Ammon's horn (tissue), 1 donor: ENCODE measurements around the gene PCF11.
A peak's percentile ranks its signal among the peaks of the same experiment; 100 is the strongest.
"Not testable (repeated sequence)": the region's sequence is repeated elsewhere in the genome, so short reads cannot be mapped to it uniquely, and the experiment has no call there.

Experiments
- DNase-seq: peaks from one replicate; pipeline ENCODE4 v3.0.0-alpha.2; 2016; ENCODE audit warnings: low spot score

PCF11 gene, protein sequence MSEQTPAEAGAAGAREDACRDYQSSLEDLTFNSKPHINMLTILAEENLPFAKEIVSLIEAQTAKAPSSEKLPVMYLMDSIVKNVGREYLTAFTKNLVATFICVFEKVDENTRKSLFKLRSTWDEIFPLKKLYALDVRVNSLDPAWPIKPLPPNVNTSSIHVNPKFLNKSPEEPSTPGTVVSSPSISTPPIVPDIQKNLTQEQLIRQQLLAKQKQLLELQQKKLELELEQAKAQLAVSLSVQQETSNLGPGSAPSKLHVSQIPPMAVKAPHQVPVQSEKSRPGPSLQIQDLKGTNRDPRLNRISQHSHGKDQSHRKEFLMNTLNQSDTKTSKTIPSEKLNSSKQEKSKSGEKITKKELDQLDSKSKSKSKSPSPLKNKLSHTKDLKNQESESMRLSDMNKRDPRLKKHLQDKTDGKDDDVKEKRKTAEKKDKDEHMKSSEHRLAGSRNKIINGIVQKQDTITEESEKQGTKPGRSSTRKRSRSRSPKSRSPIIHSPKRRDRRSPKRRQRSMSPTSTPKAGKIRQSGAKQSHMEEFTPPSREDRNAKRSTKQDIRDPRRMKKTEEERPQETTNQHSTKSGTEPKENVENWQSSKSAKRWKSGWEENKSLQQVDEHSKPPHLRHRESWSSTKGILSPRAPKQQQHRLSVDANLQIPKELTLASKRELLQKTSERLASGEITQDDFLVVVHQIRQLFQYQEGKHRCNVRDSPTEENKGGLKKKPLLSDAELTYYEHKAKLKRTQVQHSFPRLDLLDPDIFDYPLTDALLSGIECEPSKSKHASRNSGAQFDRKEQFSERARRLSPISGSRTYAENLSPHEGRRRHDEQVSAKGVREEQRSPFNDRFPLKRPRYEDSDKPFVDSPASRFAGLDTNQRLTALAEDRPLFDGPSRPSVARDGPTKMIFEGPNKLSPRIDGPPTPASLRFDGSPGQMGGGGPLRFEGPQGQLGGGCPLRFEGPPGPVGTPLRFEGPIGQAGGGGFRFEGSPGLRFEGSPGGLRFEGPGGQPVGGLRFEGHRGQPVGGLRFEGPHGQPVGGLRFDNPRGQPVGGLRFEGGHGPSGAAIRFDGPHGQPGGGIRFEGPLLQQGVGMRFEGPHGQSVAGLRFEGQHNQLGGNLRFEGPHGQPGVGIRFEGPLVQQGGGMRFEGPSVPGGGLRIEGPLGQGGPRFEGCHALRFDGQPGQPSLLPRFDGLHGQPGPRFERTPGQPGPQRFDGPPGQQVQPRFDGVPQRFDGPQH (N-terminal part only)

DNA sequence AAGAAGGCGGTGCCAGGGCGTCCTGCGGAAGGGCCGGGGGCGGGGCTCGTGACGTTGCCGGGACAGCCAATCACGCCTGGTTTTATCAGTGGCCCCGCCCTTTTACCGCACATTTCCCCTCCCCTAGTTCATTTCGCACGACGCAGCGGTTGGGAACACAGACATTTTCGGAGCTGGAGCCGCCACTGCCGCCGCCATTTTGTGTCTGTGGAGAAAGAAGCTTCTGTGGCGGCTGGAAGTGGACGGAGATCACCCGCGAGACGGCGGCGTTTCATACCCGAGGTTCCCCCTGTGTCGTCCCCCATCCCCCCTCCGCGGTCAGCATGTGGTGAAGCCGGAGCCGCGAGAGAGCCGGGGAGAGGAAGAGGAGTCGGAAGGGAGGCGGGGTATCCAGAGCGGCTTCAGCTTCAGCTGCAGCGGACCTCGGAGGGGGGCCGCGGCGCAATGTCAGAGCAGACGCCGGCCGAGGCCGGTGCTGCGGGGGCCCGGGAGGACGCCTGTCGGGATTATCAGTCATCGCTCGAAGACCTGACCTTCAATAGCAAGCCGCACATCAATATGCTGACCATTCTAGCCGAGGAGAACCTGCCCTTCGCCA, at the start of gene PCF11:
Gene PCF11 (plus strand): TSS at position 136 of the 598 bp plus-strand sequence. CDS start 309 bp downstream, at position 445.
- DNase-seq: peak; percentile 100

- no peak for DNase-seq
Measured at GRCh38 chr11:83112886-83113285, 44.0 kb upstream of the PCF11 start.

GRCh38 chr11:83115026-83115425, 41.9 kb upstream of the PCF11 start:
- DNase-seq: no peak

- DNase-seq: no peak
Measured at GRCh38 chr11:83115551-83115950, 41.4 kb upstream of the PCF11 start.

DNA sequence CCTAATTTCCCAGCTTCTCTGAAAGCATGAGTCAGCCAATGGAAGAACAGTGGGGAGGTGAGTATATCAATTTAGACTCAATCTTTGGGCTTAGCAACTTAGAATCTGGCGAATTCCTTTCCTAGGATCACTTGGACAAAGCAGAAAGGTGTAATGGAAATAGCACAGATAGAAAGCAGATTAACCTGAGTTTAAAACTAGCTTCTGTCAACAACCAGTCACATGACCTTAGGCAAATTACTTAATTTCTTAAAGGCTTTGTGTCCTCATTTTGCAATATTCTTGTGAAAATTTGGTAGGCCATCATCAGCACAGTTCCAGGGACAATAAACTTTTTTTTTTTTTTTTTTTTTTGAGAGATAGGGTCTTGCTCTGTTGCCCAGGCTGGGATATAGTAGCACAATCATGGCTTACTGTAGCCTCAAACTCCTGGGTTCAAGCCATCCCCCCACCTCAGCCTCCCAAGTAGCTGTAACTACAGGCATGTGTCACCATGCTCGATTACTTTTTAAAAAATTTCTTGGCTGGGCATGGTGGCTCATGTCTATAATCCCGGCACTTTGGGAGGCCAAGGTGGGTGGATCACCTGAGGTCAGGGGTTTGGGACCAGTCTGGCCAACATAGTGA, 40.8 kb upstream of the PCF11 start:
- DNase-seq: no peak

- no peak for DNase-seq
Measured at GRCh38 chr11:83118814-83119213, 38.1 kb upstream of the PCF11 start.

GRCh38 chr11:83119216-83119615, 37.7 kb upstream of the PCF11 start:
- no peak for DNase-seq

- DNase-seq: no peak
Measured at GRCh38 chr11:83120327-83120726, 36.6 kb upstream of the PCF11 start.

GRCh38 chr11:83122050-83122449, 34.9 kb upstream of the PCF11 start:
- DNase-seq: no peak

- no peak for DNase-seq
Measured at GRCh38 chr11:83122766-83123165, 34.2 kb upstream of the PCF11 start.

GRCh38 chr11:83124636-83125424, 32.1 kb upstream of the PCF11 start:
- no peak for DNase-seq

GRCh38 chr11:83125577-83125976, 31.4 kb upstream of the PCF11 start:
- DNase-seq: no peak

DNA sequence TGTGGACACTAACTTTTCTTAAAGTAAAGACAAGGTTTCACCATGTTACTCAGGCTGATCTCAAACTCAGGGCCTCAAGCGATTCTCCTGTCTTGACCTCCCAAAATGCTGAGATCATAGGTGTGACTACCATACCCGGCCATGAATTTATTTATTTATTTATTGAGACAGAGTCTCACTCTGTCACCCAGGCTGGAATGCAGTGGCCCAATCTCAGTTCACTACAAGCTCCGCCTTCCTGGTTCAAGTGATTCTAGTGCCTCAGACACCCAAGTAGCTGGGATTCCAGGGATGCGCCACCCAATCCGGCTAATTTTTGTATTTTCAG, 29.7 kb upstream of the PCF11 start:
- DNase-seq: no peak

GRCh38 chr11:83132191-83132590, 24.7 kb upstream of the PCF11 start:
- no peak for DNase-seq

DNA sequence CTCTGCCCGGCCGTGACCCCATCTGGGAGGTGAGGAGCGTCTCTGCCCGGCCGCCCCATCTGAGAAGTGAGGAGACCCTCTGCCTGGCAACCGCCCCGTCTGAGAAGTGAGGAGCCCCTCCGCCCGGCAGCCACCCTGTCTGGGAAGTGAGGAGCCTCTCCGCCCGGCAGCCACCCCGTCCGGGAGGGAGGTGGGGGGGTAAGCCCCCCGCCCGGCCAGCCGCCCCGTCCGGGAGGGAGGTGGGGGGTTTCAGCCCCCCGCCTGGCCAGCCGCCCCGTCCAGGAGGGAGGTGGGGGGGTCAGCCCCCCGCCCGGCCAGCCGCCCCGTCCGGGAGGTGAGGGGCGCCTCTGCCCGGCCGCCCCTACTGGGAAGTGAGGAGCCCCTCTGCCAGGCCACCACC, 23.7 kb upstream of the PCF11 start:
- DNase-seq: not testable (repeated sequence)

DNA sequence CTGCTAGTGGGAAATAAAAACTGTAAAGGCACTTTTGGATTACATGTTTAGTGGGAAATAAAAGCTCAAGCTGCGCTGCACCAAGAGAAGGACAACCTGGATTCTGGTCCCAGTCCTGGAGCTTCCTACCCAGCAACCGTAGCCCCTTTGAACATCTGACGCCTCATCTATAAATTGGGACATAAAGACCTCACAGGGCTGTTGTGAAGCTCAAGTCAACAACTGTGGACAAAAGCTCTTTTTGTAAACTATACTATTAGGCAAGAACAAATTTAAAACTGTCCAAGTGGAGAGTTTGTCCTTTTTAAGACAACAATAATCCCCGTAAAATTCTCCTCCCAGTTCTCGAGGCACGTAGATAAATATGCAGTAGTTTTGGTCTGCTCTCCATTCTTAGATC, 17.6 kb upstream of the PCF11 start:
- DNase-seq: no peak

DNA sequence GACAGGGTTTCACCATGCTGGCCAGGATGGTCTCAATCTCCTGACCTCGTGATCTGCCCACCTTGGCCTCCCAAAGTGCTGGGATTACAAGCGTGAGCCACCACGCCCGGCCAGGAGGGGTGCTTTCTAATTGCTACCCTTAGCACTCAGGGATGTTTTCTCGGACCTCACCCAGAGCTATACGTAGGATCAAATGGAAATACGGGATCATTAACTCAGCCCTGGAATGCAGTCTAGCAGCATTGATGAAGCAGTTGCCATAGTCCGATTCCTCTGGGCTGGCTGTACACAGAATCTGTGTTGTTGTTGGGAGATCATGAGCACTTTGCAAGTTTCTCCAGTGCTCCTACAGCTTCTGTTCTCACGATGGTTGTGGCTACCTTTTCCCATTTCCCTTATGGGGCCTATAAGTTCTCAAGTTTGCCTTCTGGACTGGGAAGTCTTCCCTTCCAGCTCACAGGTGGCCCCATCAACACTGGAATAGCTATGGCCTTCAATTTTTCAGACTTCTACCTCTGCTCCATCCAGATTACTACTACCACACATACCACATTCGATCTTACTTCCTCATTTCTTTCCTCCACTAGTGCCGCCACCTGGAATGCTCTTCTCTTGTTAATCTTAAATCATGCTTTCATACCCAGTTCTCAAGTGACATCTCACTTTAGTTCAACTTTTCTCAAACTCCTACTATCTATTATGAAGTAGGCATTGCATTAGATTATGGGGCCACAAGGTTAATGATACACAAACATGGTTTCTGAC, 16.1 kb upstream of the PCF11 start:
- DNase-seq: no peak

- no peak for DNase-seq
Measured at GRCh38 chr11:83147895-83148294, 9.0 kb upstream of the PCF11 start.

DNA sequence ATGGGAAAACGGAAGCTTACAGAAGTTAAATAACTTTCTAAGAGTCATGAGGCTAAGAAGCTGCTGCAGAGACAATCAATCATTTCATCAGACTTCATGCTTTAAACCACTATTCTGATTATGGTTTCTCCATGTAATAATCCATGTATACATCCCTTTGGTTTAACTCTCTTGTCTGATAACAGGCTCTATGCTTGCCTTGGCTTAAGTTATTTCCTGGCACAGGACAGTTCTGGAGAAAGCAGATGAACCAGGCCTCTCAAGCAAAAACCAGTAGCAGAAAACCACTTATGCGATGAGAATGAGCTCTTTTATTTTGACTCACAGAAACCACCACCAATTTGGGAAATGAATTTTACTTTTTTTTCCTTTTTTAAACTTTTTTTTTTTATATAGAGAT, 6.5 kb upstream of the PCF11 start:
- no peak for DNase-seq
